Measurements from ENCODE around the gene ARHGEF7.

ARHGEF7 gene

DNA sequence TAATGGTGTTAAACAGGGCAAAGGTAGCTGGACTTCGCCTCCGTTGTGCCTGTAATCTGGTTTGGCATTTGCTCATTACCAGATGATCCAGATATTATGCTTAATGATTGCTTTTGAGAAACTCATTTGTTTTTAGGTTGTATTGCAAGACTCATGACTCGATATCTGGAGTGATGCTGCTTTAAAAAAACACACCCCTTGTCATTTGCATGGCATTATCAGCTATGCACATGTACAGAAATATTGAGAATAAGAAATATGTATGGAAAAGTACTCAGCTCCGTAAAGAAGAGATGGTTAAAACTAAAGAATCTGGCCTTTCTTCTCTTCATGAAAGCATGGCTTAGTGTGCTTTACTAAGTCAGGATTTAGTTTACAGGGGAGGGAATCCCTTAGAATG lies 95.0 kb downstream of the ARHGEF7 start:
- Histone ChIP-seq H3K27me3 (ENCODE audit: insufficient read depth, low read depth, severe bottlenecking) (no peaks in the 10 kb centered on the region), H3K27ac (no peak overlapping the region), H3K36me3 (peaks cover 16% of the 10 kb centered on the region), H3K9me3 (ENCODE audit: severe bottlenecking) (no peaks in the 10 kb centered on the region), H3K4me3 (ENCODE audit: low read depth, low read length) (no peak overlapping the region)
- DNase-seq = no peak
- no peak for TF ChIP-seq CTCF (IDR thresholded peaks at IDR 0.05; ENCODE audit: low read depth, low read length)

- no peaks in the 10 kb centered on the region for H3K27me3 ChIP-seq (ENCODE audit: insufficient read depth, low read depth, severe bottlenecking)
- H3K27ac ChIP-seq = no peak overlapping the region
- H3K9me3 ChIP-seq (ENCODE audit: severe bottlenecking) = no peaks in the 10 kb centered on the region
- DNase-seq = no peak
- TF ChIP-seq CTCF (IDR thresholded peaks at IDR 0.05; ENCODE audit: low read depth, low read length) = no peak
- peaks cover 11% of the 10 kb centered on the region for H3K36me3 ChIP-seq
- H3K4me3 ChIP-seq (ENCODE audit: low read depth, low read length) = no peak overlapping the region
These were observed 95.7 kb downstream of the ARHGEF7 start for GRCh38 chr13:111210544-111211469.

GRCh38 chr13:111211789-111212516 lies 96.8 kb downstream of the ARHGEF7 start:
- no peak for DNase-seq
- no peak overlapping the region for H3K27ac ChIP-seq
- no peaks in the 10 kb centered on the region for H3K27me3 ChIP-seq (ENCODE audit: insufficient read depth, low read depth, severe bottlenecking)
- no peak overlapping the region for H3K4me3 ChIP-seq (ENCODE audit: low read depth, low read length)
- H3K9me3 ChIP-seq (ENCODE audit: severe bottlenecking) = no peaks in the 10 kb centered on the region
- peaks cover 6% of the 10 kb centered on the region for H3K36me3 ChIP-seq
- TF ChIP-seq CTCF (IDR thresholded peaks at IDR 0.05; ENCODE audit: low read depth, low read length) = no peak

- no peak for DNase-seq
- TF ChIP-seq CTCF (IDR thresholded peaks at IDR 0.05; ENCODE audit: low read depth, low read length) = no peak
- no peak overlapping the region for H3K27ac ChIP-seq
- H3K4me3 ChIP-seq (ENCODE audit: low read depth, low read length) = no peak overlapping the region
- H3K27me3 ChIP-seq (ENCODE audit: insufficient read depth, low read depth, severe bottlenecking) = no peaks in the 10 kb centered on the region
- H3K9me3 ChIP-seq (ENCODE audit: severe bottlenecking) = no peaks in the 10 kb centered on the region
- H3K36me3 ChIP-seq = peaks cover 6% of the 10 kb centered on the region
These were observed 97.4 kb downstream of the ARHGEF7 start for GRCh38 chr13:111212517-111212873.

GRCh38 chr13:111213964-111214726 lies 99.0 kb downstream of the ARHGEF7 start:
- no peak for TF ChIP-seq CTCF (IDR thresholded peaks at IDR 0.05; ENCODE audit: low read depth, low read length)
- no peaks in the 10 kb centered on the region; the same call in 1 of the 2 replicates for H3K36me3 ChIP-seq
- H3K27ac ChIP-seq = no peak overlapping the region
- no peak overlapping the region for H3K4me3 ChIP-seq (ENCODE audit: low read depth, low read length)
- no peak for DNase-seq
- H3K9me3 ChIP-seq (ENCODE audit: severe bottlenecking) = no peaks in the 10 kb centered on the region
- H3K27me3 ChIP-seq (ENCODE audit: insufficient read depth, low read depth, severe bottlenecking) = no peaks in the 10 kb centered on the region

Data from WERI-Rb-1 (cell line).